Activated CD4-positive, alpha-beta T cell treated with anti-CD3 and anti-CD28 coated beads, Interleukin-2, amount 10 ng/mL, durations not matched to agents 7 days and 5 days (primary cell): Measurements from ENCODE around the gene PPP2R5D. TPM values are rescaled to one million over a fixed set of nuclear protein-coding genes. Genes with fewer than 3 reads are reported as not detected.
"Not testable (repeated sequence)": the region's sequence is repeated elsewhere in the genome, so short reads cannot be mapped to it uniquely, and the experiment has no call there.

Experiments
- CTCF ChIA-PET: fragments of 350-600 bp; sonication (Branson Sonifier 250); formaldehyde crosslinking; loops from one replicate; lab custom pipeline; 2021; ENCODE audit warnings: antibody characterized with exemption; lab: Charles Lee
- POLR2A ChIA-PET: fragments of 350-600 bp; sonication (Branson Sonifier 250); formaldehyde crosslinking; loops from one replicate; lab custom pipeline; 2021; ENCODE audit warnings: antibody characterized with exemption; lab: Charles Lee
- DNase-seq: peaks from one replicate; pipeline ENCODE4 v3.0.0-alpha.2; 2020
- H3K27ac Mint-ChIP-seq: one replicate; pipeline ENCODE4 v1.8.0; 2021; ENCODE audit warnings: mild to moderate bottlenecking, moderate library complexity, mixed read lengths
- H3K27me3 Mint-ChIP-seq: one replicate; pipeline ENCODE4 v1.8.0; 2021; ENCODE audit warnings: mixed read lengths
- H3K36me3 Mint-ChIP-seq: one replicate; pipeline ENCODE4 v1.8.0; 2021; ENCODE audit warnings: low read depth, mixed read lengths
- H3K4me1 Mint-ChIP-seq: one replicate; pipeline ENCODE4 v1.8.0; 2021; ENCODE audit warnings: mixed read lengths
- H3K4me3 Mint-ChIP-seq: one replicate; pipeline ENCODE4 v1.8.0; 2021; ENCODE audit warnings: mild to moderate bottlenecking, moderate library complexity, mixed read lengths
- H3K9me3 Mint-ChIP-seq: one replicate; pipeline ENCODE4 v1.8.0; 2021; ENCODE audit warnings: mixed read lengths
- total RNA-seq, 2 experiments: library from RNA; stranded (reverse); gene quantifications; one replicate each; pipeline ENCODE4 v1.2.3, GENCODE V29; 2021

PPP2R5D gene
- total RNA-seq, 2 experiments from 2014 or later: 62.0 to 68.1 TPM

- Mint-ChIP-seq H3K9me3 (no peaks in the 10 kb centered on the region), H3K36me3 (peaks cover 14% of the 10 kb centered on the region), H3K27ac (peak overlapping the region; percentile 98), H3K4me1 (peaks cover 49% of the 10 kb centered on the region), H3K4me3 (peak overlapping the region; percentile 78), H3K27me3 (no peaks in the 10 kb centered on the region)
- ChIA-PET POLR2A (interaction anchor here (0.6 to 2.6 kb wide), 3 partner anchors 9 to 74 kb away, joined by 3 to 13 read pairs (median 3); partner anchors contain the start of genes CNPY3 and CUL7), CTCF (interaction anchor here (1.0 to 2.3 kb wide), 8 partner anchors 9 to 168 kb away, joined by 3 to 7 read pairs (median 4); partner anchors contain the start of gene CNPY3)
- DNase-seq: peak; percentile 20
These were observed 4.7 kb upstream of the PPP2R5D start for GRCh38 chr6:42979523-42980177.

DNA sequence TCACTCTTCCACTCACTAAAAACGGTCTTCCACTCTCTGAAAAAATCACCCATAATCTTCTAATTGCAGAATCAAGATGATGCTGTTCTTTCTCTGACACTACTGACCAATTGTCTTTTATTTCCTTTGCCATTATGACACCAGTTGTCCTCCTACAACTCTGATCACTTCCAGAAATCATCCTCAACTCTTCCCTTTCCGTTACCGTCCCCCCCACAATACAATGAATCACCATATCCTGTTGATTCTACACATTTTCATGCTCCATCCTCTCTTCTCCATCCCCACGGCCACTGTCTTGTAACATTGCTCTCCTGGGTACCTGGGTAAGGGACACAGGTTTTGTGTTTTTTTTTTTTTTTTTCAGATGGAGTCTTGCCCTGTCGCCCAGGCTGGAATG lies 2.5 kb upstream of the PPP2R5D start:
- POLR2A ChIA-PET: no interaction called here
- H3K36me3 Mint-ChIP-seq: peaks cover 18% of the 10 kb centered on the region
- no peak overlapping the region for H3K4me3 Mint-ChIP-seq
- H3K27ac Mint-ChIP-seq: peak overlapping the region; percentile 48
- DNase-seq: no peak
- H3K4me1 Mint-ChIP-seq: peaks cover 55% of the 10 kb centered on the region
- no peaks in the 10 kb centered on the region for H3K27me3 Mint-ChIP-seq
- CTCF ChIA-PET: interaction anchor here (0.7 kb wide), 1 partner anchor 832 kb away, joined by 3 read pairs; no protein-coding TSS in a partner anchor
- H3K9me3 Mint-ChIP-seq: no peaks in the 10 kb centered on the region

DNA sequence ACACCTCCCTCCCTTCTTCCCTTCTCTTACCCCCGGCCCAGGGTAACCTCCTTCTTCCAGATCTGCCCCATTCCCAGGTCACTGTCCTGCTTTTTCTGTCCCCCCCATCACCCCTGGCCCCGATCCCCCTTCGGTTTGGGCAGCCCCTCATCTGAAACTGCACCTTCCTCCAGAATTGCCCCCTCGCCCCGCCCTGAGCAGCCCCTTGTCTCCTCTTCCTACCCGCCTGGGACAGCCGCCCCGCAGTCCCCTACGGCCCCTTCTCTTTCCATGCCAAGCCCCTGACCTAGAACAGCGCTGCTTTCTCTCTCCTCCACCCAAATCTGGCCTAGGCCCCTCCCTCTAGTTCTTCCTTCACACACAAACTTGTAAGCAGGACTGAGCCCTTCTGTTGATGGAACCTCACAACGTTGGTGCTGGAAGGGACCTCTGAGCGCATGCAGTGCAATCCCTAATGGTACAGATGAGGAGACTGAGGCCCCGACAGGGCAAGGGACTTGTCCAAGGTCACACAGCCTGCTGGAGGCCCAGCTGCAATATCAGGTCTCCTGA lies 630 bp downstream of the PPP2R5D start:
- Mint-ChIP-seq H3K4me1 (peaks cover 54% of the 10 kb centered on the region), H3K27me3 (no peaks in the 10 kb centered on the region), H3K36me3 (peaks cover 27% of the 10 kb centered on the region), H3K27ac (peak overlapping the region; percentile 93), H3K4me3 (peak overlapping the region; percentile 93), H3K9me3 (no peaks in the 10 kb centered on the region)
- CTCF ChIA-PET: interaction anchor here (1.1 to 1.6 kb wide), 4 partner anchors 11 to 159 kb away, joined by 3 to 5 read pairs (median 4); partner anchors contain the start of gene CNPY3
- POLR2A ChIA-PET: no interaction called here
- peak; percentile 29 for DNase-seq

- Mint-ChIP-seq H3K4me3 (no peak overlapping the region), H3K27me3 (no peaks in the 10 kb centered on the region), H3K36me3 (peaks cover 35% of the 10 kb centered on the region), H3K4me1 (peaks cover 47% of the 10 kb centered on the region), H3K9me3 (no peaks in the 10 kb centered on the region), H3K27ac (no peak overlapping the region)
- DNase-seq: no peak
- ChIA-PET POLR2A (interaction anchor here (0.6 kb wide), 1 partner anchor 8 kb away, joined by 3 read pairs; no protein-coding TSS in a partner anchor), CTCF (interaction anchor here (0.6 to 1.7 kb wide), 7 partner anchors 16 to 206 kb away, joined by 3 to 6 read pairs (median 4); no protein-coding TSS in a partner anchor)
These were observed 3.4 kb downstream of the PPP2R5D start for GRCh38 chr6:42987533-42988451.

DNA sequence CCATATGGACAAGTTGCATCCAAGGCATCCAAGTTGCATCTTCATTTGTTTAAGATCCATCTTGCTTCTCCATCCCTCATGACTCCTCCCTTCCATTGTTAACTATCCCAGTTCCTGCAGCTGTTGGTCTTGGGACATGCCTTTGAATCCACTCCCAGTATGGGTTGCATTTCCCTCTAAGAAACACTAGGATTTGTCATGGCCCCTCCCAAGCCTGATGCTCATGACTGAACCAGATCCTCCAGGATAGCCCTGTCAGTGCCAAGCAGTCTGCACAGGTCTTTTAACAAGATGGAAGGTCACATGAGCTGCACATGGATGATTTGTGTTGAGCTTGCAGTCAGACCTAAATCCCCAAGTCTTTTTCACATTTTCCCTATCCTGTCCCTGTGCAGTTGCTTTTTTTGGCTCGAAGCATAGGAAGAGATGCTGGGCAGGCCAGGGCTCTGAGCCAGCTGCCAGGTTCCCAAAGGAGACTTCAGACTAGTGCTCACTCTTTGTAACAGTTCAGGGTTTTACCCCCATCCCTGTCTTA lies 4.2 kb downstream of the PPP2R5D start:
- ChIA-PET POLR2A (interaction anchor here (0.6 kb wide), 1 partner anchor 8 kb away, joined by 3 read pairs; no protein-coding TSS in a partner anchor), CTCF (interaction anchor here (0.5 to 1.7 kb wide), 7 partner anchors 16 to 207 kb away, joined by 3 to 6 read pairs (median 4); no protein-coding TSS in a partner anchor)
- Mint-ChIP-seq H3K4me1 (peaks cover 47% of the 10 kb centered on the region), H3K36me3 (peaks cover 36% of the 10 kb centered on the region), H3K9me3 (no peaks in the 10 kb centered on the region), H3K4me3 (no peak overlapping the region), H3K27me3 (no peaks in the 10 kb centered on the region), H3K27ac (no peak overlapping the region)
- no peak for DNase-seq

DNA sequence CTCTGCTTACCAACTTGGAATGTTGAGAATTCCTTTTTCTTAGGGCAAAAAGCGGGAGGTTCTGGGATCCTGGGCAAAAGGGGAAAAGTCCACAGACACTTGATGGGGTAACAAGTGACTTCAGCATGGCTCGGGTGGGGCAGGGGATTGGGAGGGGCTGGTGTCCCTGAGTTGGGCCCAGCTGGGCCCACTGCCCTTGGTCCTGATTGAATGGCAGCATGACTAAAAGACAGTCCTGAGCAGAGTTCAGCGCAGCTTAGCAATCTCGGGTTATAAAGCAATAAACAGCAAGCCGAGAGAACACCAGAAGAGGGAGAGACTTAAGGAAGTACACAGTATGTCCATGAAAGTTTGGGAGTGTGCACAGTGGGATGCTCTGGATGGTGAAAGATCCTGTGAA lies 5.6 kb downstream of the PPP2R5D start:
- POLR2A ChIA-PET: interaction anchor here (0.5 kb wide), 1 partner anchor 15 kb away, joined by 4 read pairs; no protein-coding TSS in a partner anchor
- Mint-ChIP-seq H3K9me3 (no peaks in the 10 kb centered on the region), H3K4me1 (peaks cover 43% of the 10 kb centered on the region)

GRCh38 chr6:42993445-42993844 lies 9.1 kb downstream of the PPP2R5D start:
- Mint-ChIP-seq H3K4me3 (no peak overlapping the region), H3K36me3 (peaks cover 17% of the 10 kb centered on the region), H3K27me3 (no peaks in the 10 kb centered on the region), H3K4me1 (peaks cover 13% of the 10 kb centered on the region), H3K27ac (no peak overlapping the region), H3K9me3 (no peaks in the 10 kb centered on the region)
- no peak for DNase-seq
- POLR2A ChIA-PET: no interaction called here
- CTCF ChIA-PET: no interaction called here

More for the DNA sequence above, 5.6 kb downstream of the PPP2R5D start:
- H3K27ac Mint-ChIP-seq: no peak overlapping the region
- H3K27me3 Mint-ChIP-seq: no peaks in the 10 kb centered on the region
- peaks cover 37% of the 10 kb centered on the region for H3K36me3 Mint-ChIP-seq
- no peak for DNase-seq
- no peak overlapping the region for H3K4me3 Mint-ChIP-seq
- CTCF ChIA-PET: no interaction called here

GRCh38 chr6:42996513-42996912 lies 12.1 kb downstream of the PPP2R5D start:
- H3K4me3 Mint-ChIP-seq: no peak overlapping the region

GRCh38 chr6:42998205-42998604 lies 13.8 kb downstream of the PPP2R5D start:
- POLR2A ChIA-PET: not testable (repeated sequence)

More at GRCh38 chr6:42996513-42996912, 12.1 kb downstream of the PPP2R5D start:
- no peaks in the 10 kb centered on the region for H3K9me3 Mint-ChIP-seq
- CTCF ChIA-PET: interaction anchor here (0.9 to 1.8 kb wide), 6 partner anchors 10 to 24 kb away, joined by 3 to 7 read pairs (median 4); partner anchors contain the start of gene PPP2R5D
- DNase-seq: no peak
- H3K27me3 Mint-ChIP-seq: no peaks in the 10 kb centered on the region
- H3K4me1 Mint-ChIP-seq: peaks cover 5% of the 10 kb centered on the region
- no peak overlapping the region for H3K27ac Mint-ChIP-seq
- peaks cover 2% of the 10 kb centered on the region for H3K36me3 Mint-ChIP-seq
- POLR2A ChIA-PET: no interaction called here

GRCh38 chr6:43001843-43002242 lies 17.5 kb downstream of the PPP2R5D start:
- H3K27ac Mint-ChIP-seq: no peak overlapping the region
- POLR2A ChIA-PET: no interaction called here
- H3K4me1 Mint-ChIP-seq: peaks cover 3% of the 10 kb centered on the region
- no peaks in the 10 kb centered on the region for H3K9me3 Mint-ChIP-seq
- no peak overlapping the region for H3K4me3 Mint-ChIP-seq
- peaks cover 7% of the 10 kb centered on the region for H3K36me3 Mint-ChIP-seq
- CTCF ChIA-PET: interaction anchor here (0.6 kb wide), 1 partner anchor 41 kb away, joined by 3 read pairs; no protein-coding TSS in a partner anchor
- DNase-seq: no peak
- no peaks in the 10 kb centered on the region for H3K27me3 Mint-ChIP-seq

More at GRCh38 chr6:42998205-42998604, 13.8 kb downstream of the PPP2R5D start:
- not testable (repeated sequence) for H3K4me3 Mint-ChIP-seq, H3K9me3 Mint-ChIP-seq, H3K27me3 Mint-ChIP-seq, H3K36me3 Mint-ChIP-seq, DNase-seq, H3K27ac Mint-ChIP-seq, H3K4me1 Mint-ChIP-seq
- CTCF ChIA-PET: interaction anchor here (0.9 to 1.3 kb wide), 3 partner anchors 15 to 145 kb away, joined by 3 to 4 read pairs (median 4); no protein-coding TSS in a partner anchor

GRCh38 chr6:43005844-43006243 lies 21.5 kb downstream of the PPP2R5D start:
- no peak for DNase-seq
- Mint-ChIP-seq H3K4me1 (peaks cover 7% of the 10 kb centered on the region), H3K9me3 (no peaks in the 10 kb centered on the region), H3K36me3 (peaks cover 31% of the 10 kb centered on the region), H3K27me3 (no peaks in the 10 kb centered on the region), H3K4me3 (no peak overlapping the region), H3K27ac (no peak overlapping the region)
- CTCF ChIA-PET: interaction anchor here (0.8 kb wide), 1 partner anchor 9 kb away, joined by 4 read pairs; the partner anchor contains the start of gene KLHDC3
- POLR2A ChIA-PET: no interaction called here
